ACC112 (cell line): Measurements from ENCODE around the gene HS2ST1.
A peak's percentile ranks its signal among the peaks of the same experiment; 100 is the strongest.

ENCODE experiments used
- H2AFZ ChIP-seq: fragments of 200-600 bp; sonication (generic); one replicate; pipeline ENCODE4 v1.6.0; 2017; ENCODE audit warnings: antibody characterized with exemption, low read length; ENCODE audit not compliant: unreplicated experiment
- H3K27ac ChIP-seq: fragments of 200-600 bp; sonication (generic); 2 replicates; pipeline ENCODE4 v1.5.1; 2014; ENCODE audit warnings: low read depth, mild to moderate bottlenecking, antibody characterized with exemption, low read length, moderate library complexity
- H3K27me3 ChIP-seq: fragments of 200-600 bp; sonication (generic); 2 replicates; pipeline ENCODE4 v1.6.1; 2014; ENCODE audit warnings: mild to moderate bottlenecking, antibody characterized with exemption, low read length, moderate library complexity, mixed read lengths; ENCODE audit not compliant: insufficient read depth
- H3K36me3 ChIP-seq: fragments of 200-600 bp; sonication (generic); 2 replicates; pipeline ENCODE4 v1.6.1; 2016; ENCODE audit warnings: mild to moderate bottlenecking, antibody characterized with exemption, low read length, moderate library complexity, mixed read lengths; ENCODE audit not compliant: insufficient read depth
- H3K4me1 ChIP-seq: fragments of 200-600 bp; sonication (generic); one replicate; pipeline ENCODE4 v1.6.1; 2016; ENCODE audit warnings: low read length, mixed read lengths; ENCODE audit not compliant: insufficient read depth, unreplicated experiment, control insufficient read depth
- H3K4me3 ChIP-seq: fragments of 200-600 bp; sonication (generic); 2 replicates; pipeline ENCODE4 v1.5.1; 2014; ENCODE audit warnings: mild to moderate bottlenecking, low read depth, low read length
- H3K79me2 ChIP-seq: fragments of 200-600 bp; sonication (generic); one replicate; pipeline ENCODE4 v1.6.0; 2016; ENCODE audit warnings: low read length; ENCODE audit not compliant: control insufficient read depth, unreplicated experiment, insufficient read depth

Gene HS2ST1

DNA sequence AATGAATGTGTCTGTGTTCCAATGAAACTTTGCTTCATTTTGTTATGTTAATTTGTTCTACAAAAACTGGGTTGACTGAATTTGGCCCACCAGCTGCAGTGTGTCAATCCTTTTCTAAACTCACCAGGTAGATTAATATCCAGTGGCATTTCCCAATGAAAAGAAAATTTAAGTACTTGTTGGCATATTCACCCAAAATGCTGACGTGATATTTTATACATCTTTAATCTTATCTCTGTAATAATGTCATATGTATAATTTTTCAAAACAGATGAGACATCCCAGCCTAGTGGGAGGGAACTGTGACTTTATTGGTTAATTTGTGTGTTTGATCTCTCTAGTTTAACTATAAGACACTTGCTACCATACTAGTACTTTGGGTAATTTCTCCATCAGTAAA is 8.6 kb upstream of the HS2ST1 start:
- Histone ChIP-seq H3K4me1 (peaks cover 2% of the 10 kb centered on the region), H3K36me3 (peaks cover 24% of the 10 kb centered on the region)

DNA sequence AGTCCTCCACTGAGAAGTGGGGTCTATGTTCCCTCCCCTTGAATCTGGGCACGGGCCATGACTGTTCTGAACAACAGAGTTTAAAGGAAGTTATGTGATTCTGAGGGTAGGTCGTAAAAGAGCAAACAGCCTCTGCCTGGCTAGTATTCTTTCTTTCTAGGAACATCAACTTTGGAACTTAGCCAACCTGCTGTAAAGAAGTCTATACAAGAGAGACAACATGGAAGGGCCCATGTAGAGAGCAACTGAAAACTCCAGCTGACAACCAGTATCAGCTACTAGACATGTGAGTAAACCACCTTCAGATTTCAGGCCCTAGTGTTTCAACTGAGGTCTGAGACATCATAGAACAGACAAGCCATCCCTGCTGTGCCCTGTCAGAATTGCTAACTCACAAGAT is 8.0 kb upstream of the HS2ST1 start:
- H3K79me2 ChIP-seq, result peaks cover 89% of the 10 kb centered on the region
- no peak overlapping the region for H3K27ac ChIP-seq
- no peak overlapping the region for H2AFZ ChIP-seq
- H3K4me3 ChIP-seq, result no peak overlapping the region
- peaks cover 4% of the 10 kb centered on the region for H3K4me1 ChIP-seq
- no peaks in the 10 kb centered on the region for H3K27me3 ChIP-seq
- H3K36me3 ChIP-seq, result peaks cover 19% of the 10 kb centered on the region

More for the DNA sequence above, 8.6 kb upstream of the HS2ST1 start:
- Histone ChIP-seq H3K27ac (no peak overlapping the region), H3K4me3 (no peak overlapping the region), H3K27me3 (no peaks in the 10 kb centered on the region), H2AFZ (no peak overlapping the region), H3K79me2 (peaks cover 86% of the 10 kb centered on the region)

DNA sequence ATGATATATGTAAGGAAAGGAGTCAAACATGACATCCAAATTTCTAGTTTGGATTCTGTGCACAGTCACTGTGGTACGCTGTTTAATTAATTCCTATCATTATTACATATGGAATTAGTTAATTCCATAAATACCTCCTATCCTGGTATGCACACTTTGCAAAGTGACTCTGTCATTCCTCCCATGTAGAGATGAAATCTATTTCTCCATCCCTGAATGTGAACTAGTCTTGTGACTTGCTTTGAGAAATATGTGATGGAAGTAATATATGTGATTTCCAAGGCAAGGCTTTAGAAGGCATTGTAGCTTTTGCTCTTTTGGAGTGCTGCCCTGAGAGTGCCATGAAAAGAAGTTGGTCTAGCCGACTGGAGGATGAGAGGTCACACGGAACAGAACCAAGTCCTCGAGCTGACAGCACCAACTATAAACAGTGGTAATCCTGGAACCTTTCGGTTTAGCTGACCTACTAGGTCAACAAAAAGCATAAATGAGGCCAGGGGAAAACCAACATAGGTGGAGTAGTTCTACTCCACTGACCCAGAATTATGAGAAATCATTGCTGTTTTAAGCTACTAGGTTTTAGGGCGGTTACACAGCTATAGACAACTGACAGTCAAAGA is 2.0 kb upstream of the HS2ST1 start:
- Histone ChIP-seq H3K4me1 (peaks cover 14% of the 10 kb centered on the region), H3K36me3 (peaks cover 4% of the 10 kb centered on the region; the same call in 1 of the 2 replicates), H3K79me2 (peaks cover 88% of the 10 kb centered on the region), H3K27ac (no peak overlapping the region), H2AFZ (no peak overlapping the region), H3K27me3 (no peaks in the 10 kb centered on the region), H3K4me3 (peak overlapping the region; percentile 89)

DNA sequence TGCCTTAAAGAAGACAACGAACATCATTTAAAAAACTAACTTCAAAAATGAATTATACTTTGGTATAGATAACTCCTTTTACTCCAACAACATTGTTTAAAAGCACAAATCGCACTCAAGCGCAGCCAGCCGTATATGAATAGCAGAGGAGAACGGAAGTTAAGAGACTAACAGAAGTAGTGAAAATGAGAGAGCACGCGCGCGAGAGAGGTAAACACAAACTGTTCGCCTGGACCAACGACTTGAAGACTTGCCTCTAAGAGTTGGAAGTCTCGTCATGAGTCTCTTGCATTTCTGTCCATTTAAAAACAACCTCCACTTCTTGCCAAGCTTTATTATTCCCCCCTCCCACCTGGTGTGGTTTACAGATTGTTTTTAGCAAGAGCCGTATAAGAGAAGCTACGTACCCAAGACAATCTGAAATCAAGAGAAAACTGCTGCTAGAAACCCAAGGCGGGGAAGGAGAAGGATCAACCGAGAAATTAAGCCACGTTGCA is 988 bp upstream of the HS2ST1 start:
- Histone ChIP-seq H3K4me1 (peaks cover 14% of the 10 kb centered on the region), H3K27me3 (no peaks in the 10 kb centered on the region), H2AFZ (peak overlapping the region; percentile 54), H3K79me2 (peaks cover 78% of the 10 kb centered on the region), H3K36me3 (no peaks in the 10 kb centered on the region), H3K27ac (peak overlapping the region; percentile 77), H3K4me3 (peak overlapping the region; percentile 89)

DNA sequence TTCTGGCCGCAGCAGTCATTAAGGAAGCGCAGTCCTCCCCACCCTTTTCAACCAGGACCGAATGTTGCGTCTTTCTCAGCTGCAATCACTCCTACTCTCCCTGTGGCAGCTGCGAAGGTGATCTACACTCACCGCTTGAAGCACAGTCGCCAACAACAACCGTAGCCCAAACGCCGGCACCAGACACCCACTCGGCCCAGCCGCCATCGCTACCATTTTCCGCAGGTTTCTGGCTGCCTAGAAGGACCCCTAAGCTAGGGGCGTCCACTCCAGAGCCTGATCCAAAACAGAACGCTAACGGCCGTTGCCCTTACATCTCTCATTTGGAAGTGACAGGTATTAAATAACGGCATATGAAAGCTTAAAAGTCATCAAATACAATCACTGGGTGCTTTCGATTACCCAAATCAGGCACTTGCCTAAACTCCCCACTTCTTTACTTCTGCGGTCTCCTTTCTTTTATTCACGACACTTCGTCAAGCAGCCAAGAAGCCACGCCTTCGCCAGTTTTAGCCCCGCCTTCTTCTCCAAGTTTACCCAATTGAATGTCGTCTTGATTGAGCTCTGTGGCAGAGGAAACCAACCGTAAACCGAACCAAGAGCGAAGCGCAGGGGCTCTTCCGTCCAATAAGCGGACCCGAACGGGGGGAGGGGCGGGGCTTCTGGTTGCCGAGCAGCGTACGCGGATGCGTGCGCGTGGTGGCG is 387 bp upstream of the HS2ST1 start, which contains the start of gene SELENOF:
Gene SELENOF (minus strand): TSS at position 231 of the 705 bp plus-strand sequence. CDS start 15 bp downstream, at position 216.
- Histone ChIP-seq H3K4me3 (peak within 1 kb of the TSS; percentile 89), H3K79me2 (peaks cover 72% of the 10 kb centered on the region), H2AFZ (peak within 1 kb of the TSS; percentile 77), H3K36me3 (no peaks in the 10 kb centered on the region), H3K27ac (peak within 1 kb of the TSS; percentile 77), H3K4me1 (peaks cover 14% of the 10 kb centered on the region), H3K27me3 (no peaks in the 10 kb centered on the region)

DNA sequence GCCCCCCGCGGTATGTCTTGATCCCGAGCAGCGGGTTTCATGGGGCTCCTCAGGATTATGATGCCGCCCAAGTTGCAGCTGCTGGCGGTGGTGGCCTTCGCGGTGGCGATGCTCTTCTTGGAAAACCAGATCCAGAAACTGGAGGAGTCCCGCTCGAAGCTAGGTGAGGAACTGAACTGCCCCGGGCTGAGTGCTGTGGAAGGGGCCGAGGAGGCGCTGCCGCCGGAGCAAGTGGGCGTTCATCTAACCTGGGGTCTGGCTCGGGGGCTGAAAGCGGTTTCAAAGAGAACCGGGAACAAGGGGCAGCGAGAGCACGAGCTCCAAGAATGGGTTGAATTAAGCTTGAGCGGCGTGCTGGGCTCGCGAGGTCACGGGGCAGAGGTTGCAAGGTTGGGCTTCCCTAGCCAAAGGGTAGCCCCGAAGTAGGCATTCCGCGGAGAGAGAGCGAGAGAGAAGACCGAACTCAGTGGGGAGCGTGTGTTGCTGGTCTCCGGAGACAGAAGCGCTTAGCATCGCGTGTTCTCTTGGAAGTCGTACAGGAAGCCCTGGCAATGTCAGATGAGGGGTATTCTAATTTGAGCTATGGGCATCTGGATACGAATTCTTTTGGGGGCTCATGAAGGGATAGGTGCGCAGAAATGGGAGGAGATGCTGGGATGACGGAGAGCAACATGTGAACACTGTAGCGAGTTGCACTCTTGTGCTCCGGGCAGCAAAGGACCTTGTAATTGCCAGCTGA is 732 bp downstream of the HS2ST1 start:
- Histone ChIP-seq H2AFZ (peak overlapping the region; percentile 77), H3K79me2 (peaks cover 62% of the 10 kb centered on the region), H3K27me3 (no peaks in the 10 kb centered on the region), H3K4me3 (peak overlapping the region; percentile 87), H3K36me3 (no peaks in the 10 kb centered on the region), H3K4me1 (peaks cover 14% of the 10 kb centered on the region), H3K27ac (peak overlapping the region; percentile 17; the same call in 1 of the 2 replicates)

DNA sequence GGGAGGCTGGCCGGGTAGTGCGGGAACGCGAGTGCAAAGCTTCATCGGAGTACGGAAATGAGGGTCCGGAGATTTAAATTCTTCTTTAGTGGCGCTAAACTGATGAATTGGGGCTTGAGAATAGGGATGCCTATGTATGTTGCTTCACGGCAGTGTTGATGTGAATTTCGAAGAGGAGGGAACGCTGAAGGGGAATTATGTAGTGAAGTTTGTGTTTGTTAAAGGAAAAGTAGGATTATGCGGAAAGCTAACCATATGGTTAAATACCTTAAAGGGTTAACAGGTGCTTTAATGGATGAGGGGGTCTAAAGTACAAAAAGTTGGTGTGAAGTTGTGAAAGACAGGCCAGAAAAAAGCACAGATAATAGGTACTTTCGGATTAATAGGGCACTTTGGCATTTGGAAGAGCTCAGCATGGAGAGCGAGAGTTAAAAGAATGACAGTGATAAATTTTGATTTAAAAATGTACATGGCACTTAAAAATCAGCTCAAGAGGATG is 1.4 kb downstream of the HS2ST1 start:
- no peak overlapping the region for H3K27ac ChIP-seq
- peak overlapping the region; percentile 87 for H3K4me3 ChIP-seq
- H3K36me3 ChIP-seq, result no peaks in the 10 kb centered on the region
- no peaks in the 10 kb centered on the region for H3K27me3 ChIP-seq
- H2AFZ ChIP-seq, result peak overlapping the region; percentile 77
- H3K79me2 ChIP-seq, result peaks cover 62% of the 10 kb centered on the region
- peaks cover 13% of the 10 kb centered on the region for H3K4me1 ChIP-seq

DNA sequence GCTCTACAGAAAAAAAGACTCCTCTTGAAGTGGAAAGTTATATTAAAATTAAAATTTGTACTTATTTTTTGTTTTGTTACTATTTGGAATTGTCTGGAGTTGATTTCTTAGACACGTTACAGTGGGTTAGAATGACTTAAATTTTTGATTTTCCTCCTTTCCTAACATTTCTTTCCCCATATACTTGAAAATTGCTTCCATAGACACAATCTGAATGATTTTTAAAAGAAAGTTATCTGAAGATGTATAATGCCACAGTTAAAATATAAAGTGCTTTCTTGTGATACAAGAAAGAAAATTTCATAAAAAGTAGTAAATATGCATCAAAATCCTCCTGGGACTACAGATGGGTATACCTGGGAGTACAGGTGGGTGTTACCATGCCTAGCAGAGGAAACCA is 2.3 kb downstream of the HS2ST1 start:
- H3K27ac ChIP-seq, result no peak overlapping the region
- H3K79me2 ChIP-seq, result peaks cover 56% of the 10 kb centered on the region
- peaks cover 4% of the 10 kb centered on the region; the same call in 1 of the 2 replicates for H3K36me3 ChIP-seq
- no peaks in the 10 kb centered on the region for H3K27me3 ChIP-seq
- no peak overlapping the region for H2AFZ ChIP-seq
- peaks cover 10% of the 10 kb centered on the region for H3K4me1 ChIP-seq
- peak overlapping the region; percentile 87; the same call in 1 of the 2 replicates for H3K4me3 ChIP-seq

DNA sequence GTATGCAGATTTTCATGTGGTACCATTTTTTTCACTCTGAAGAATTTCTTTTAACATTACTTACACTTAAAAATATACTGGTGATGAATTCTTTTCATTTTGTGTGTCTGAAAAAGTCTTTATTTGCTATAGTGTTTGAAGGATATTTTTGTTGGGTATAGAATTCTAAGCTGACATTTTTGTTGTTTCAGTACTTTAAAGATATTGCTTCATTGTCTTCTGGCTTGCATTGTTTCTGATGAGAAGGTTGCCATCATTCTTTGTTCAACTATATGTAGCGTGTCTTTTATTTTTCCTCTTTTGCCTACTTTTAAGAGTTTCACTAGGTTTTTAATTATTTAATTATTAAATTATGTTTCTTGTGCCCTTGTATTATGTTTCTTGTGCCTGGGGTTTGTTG is 8.0 kb downstream of the HS2ST1 start:
- H3K27me3 ChIP-seq, result no peaks in the 10 kb centered on the region
- H3K36me3 ChIP-seq, result peaks cover 6% of the 10 kb centered on the region; the same call in 1 of the 2 replicates
- no peak overlapping the region for H3K27ac ChIP-seq
- peaks cover 25% of the 10 kb centered on the region for H3K79me2 ChIP-seq
- peaks cover 5% of the 10 kb centered on the region for H3K4me1 ChIP-seq
- no peak overlapping the region for H2AFZ ChIP-seq
- no peak overlapping the region for H3K4me3 ChIP-seq

DNA sequence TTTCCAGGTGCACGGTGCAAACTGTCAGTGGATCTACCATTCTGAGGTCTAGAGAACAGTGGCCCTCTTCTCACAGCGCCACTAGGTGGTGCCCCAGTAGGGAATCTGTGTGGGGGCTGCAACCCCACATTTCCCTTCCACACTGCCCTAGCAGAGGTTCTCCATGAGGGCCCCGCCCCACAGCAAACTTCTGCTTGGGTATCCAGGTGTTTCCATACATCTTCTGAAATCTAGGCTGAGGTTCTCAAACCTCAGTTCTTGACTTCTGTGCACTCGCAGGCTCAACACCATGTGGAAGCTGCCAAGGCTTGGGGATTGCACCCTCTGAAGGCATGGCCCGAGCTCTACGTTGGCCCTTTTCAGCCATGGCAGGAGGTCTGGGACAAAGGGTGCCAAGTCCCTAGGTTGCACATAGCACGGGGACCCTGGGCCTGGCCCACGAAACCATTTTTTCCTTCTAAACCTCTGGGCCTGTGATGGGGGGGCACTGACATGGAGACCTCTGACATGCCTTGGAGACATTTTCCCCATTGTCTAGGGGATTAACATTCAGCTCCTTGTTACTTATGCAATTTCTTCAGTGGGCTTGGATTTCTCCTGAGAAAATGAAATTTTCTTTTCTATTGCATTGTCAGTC is 10.0 kb downstream of the HS2ST1 start:
- Histone ChIP-seq H3K79me2 (peaks cover 29% of the 10 kb centered on the region), H2AFZ (no peak overlapping the region), H3K27ac (no peak overlapping the region), H3K36me3 (peaks cover 6% of the 10 kb centered on the region; the same call in 1 of the 2 replicates), H3K4me1 (peaks cover 10% of the 10 kb centered on the region), H3K27me3 (no peaks in the 10 kb centered on the region), H3K4me3 (no peak overlapping the region)
